CD4-positive, alpha-beta T cell treated with Interleukin-17A for 1 hour (primary cell): Measurements from ENCODE around the gene PAEP.

Experiments used
- DNase-seq: peaks from one replicate; pipeline ENCODE4 v3.0.0-alpha.2; 2020

The PAEP gene

GRCh38 chr9:135551456-135551855 lies 10.1 kb upstream of the PAEP start:
- DNase-seq = no peak

DNA sequence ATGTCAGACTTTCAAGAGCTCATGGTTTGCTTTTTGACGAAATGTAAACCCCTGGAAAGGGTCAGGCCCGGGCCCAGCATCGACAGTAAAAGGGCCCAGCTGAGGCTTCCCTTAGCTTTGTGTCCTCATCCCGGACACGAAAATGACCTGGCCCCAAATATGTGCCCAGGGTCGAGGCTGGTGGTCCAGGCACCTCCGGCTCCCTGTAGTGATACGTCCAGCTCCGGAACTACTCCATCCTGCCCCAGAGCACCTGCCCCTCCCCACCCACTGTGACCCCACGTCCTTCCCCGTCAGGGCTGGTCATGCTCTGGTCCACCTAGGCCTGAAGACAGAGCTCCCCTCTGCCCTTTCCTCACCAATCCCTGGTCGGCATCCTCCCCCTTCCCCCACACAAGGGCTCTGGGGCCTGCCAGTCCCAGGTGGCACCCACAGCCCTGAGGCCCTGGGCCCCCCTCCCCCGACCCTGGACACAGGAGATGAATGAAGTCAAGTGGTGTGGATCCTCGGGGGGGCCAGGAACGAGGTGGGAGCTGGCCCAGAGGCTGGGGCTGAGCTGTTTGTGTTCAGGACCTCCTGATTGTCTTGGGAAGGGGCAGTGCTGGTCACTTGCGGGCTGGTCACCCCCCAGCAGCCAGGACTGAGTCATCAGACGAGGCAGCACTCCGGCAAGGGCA lies 9.4 kb upstream of the PAEP start:
- DNase-seq = no peak

GRCh38 chr9:135552698-135553171 lies 8.8 kb upstream of the PAEP start:
- DNase-seq = no peak

DNA sequence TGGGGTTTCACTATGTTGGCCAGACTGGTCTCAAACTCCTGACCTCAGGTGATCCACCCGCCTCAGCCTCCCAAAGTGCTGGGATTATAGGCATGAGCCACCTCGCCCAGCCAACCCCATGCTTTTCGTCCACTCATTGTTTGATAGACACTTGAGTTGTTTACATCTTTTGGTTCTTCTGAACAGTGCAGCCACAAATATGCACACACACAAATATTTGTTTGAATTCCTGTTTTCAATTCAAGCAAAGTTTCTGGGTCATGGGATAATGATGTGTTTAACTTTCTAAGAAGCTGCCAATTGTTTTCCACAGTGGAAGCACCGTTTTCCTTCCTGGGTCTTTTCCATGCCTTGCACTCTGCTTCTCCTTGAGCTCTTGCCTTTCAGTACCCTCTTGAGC lies 6.8 kb upstream of the PAEP start:
- DNase-seq = no peak

DNA sequence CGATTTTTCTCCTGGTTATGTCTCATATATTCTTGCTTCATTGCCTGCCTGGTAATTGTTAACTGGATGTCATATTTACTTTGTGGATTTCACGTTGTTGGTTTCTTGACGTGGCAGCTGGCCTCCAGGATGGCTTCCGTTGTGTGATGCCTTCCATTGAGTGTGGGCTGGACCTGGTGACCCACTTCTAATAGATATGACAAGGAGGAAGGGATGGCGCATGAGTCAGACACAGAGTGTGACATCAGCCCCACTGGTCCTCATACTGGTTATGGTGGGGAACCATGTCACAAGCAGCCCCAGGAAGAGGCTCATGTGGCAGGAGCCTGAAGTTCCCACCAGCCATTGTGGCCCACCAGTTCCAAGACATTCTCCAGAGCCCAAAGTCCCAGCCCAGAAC lies 6.4 kb upstream of the PAEP start:
- DNase-seq = no peak

GRCh38 chr9:135555910-135556309 lies 5.6 kb upstream of the PAEP start:
- DNase-seq = no peak

DNA sequence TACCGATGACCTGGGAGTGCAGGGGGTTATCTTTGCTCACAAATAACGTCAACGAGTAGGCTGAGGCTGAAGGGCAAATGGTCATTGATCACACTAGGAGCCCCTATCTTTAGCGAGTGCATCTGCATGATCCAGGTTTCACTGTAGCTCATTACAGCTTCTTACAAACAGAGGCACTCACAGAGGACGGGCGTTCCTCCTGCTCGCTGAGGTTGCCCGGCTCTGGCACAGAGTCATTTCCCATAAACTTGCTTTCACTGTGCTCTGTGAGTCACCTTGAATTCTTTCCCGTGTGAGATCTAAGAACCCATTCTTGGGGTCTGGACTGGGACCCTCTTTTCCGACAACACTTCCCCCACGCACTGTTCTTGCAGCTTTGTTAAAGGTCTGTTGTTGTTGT lies 1.9 kb upstream of the PAEP start:
- no peak for DNase-seq

GRCh38 chr9:135562235-135562745 lies 734 bp downstream of the PAEP start:
- no peak for DNase-seq

DNA sequence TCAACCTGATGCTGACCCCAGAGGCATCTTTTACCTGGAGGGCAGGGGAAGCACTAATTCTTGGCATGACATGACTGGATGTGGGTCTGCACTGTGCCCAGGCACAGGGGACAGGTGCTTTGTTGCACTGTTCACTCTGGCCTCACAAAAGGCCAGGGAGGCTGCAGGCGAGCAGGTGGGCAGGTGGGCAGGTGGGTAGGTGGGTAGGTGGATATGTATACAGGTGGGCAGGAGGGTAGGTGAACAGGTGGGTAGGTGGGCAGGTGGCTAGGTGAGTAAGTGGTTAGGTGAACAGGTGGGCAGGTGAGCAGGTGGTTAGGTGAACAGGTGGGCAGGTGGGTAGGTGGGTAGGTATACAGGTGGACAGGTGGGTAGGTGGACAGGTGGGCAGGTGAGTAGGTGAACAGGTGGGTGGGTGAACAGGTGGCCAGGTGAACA lies 1.5 kb downstream of the PAEP start:
- DNase-seq = no peak

- DNase-seq = no peak
Measured at GRCh38 chr9:135563858-135564257, 2.3 kb downstream of the PAEP start.

GRCh38 chr9:135565141-135565628 lies 3.6 kb downstream of the PAEP start:
- no peak for DNase-seq

DNA sequence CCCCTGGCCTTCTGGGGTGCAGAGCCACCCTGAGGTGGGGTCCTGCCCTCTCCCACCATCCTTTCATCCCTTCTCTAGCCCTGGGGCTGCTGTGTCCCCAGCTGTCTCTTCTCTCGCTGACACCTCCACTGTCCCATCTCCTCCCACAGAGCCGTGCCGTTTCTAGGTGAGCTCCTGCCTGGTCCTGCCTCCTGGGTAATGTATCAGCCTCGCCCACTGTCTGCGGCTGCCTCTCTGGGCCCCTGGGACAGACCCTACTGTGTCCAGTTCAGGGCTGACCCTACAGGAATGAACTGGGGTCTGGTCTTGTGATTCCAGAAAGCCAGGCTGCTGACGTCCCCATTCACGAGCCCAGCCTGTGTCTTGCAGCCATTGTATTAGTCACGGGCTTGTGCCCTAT lies 4.1 kb downstream of the PAEP start:
- DNase-seq = no peak

GRCh38 chr9:135566552-135566951 lies 5.0 kb downstream of the PAEP start:
- DNase-seq = no peak

DNA sequence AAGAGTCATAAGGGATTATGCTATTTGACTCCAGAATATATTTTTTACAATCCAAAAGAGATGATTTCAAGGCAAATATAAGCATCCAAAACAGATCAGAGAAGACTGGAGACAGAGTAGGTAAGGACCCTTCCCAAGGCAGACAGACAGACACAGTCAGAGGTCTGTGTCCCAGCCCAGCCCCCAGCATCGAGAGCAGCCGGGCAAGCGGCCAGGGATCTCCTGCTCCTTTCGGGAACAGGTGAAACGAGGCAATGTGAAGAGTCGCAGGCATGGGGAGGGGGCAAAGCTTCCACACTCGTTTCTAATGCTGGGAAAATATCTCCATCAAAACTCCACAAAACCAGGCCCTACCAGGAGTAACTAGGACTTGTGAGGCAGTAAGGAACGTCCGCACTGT lies 5.8 kb downstream of the PAEP start:
- DNase-seq = no peak

- no peak for DNase-seq
Measured at GRCh38 chr9:135568026-135568425, 6.5 kb downstream of the PAEP start.

GRCh38 chr9:135570456-135570855 lies 8.9 kb downstream of the PAEP start:
- DNase-seq = no peak

DNA sequence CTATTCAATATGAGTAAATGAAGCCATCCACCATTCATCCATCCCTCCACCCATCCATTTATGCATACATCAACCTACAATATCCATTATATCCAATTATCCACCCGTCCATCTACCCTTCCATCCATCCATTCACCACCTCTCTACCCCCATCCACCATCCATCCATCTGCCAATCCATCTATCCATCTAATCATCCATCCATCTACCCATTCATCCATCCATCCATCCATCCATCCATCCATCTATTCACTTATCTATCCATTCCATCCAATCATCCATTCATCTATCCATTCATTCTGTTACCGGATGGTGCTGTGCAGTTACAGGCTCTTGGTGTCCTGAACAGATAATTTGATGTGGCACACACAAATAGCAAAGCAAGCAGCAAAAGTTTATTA lies 10.7 kb downstream of the PAEP start:
- no peak for DNase-seq

GRCh38 chr9:135573124-135573523 lies 11.6 kb downstream of the PAEP start:
- DNase-seq = no peak

GRCh38 chr9:135574331-135574730 lies 12.8 kb downstream of the PAEP start:
- DNase-seq = no peak

DNA sequence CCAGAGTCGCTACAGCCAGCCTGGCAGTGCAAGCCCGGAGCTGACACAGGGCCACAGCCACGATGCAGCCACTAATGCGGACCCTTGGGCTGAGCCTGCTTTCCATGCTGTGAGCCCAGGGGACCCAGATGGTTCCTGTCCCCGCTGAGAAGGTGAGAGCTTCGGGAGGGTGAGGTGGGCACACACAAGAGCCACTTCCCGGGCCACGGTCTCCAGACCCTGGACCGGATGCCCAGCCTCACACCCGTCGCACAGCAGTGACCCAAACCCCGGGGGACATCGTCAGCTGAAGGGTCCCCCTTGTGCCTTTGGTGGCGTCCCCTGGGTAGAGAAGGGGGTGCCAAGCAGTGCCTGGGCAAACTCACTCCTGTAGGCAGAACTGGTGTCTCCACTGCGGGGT lies 13.4 kb downstream of the PAEP start:
- no peak for DNase-seq

DNA sequence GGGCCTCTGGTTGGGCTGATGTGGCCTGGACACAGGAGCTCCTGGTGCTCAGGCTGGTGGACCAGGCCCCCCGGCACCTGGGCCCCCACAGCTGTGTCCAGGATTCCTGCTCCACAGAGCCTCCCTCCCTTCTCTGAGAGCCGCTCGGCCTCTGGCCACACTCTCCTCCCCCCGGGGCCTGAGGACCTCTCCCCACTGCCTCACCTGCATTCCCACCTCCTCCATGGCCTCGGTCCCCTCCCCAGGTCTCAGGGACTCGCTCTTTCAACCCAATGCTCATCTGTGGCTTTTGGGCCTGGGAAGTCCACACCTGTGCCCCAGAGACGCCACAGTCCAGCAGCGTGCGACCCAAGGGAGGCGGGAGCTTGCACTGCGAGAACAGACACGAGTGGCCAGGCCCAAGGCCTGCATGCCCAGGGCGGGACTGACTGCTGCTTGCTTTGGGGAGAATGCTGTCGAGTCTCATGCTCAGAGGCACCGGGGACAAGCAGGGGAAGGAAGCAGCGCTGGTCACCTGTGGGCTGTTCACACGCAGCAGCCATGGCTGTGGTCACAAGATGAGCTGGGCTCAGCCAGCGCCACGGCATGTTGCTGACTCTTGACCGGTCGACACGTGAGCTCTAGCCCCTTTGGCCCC lies 14.6 kb downstream of the PAEP start:
- DNase-seq = no peak

- DNase-seq = no peak
Measured at GRCh38 chr9:135577256-135577655, 15.7 kb downstream of the PAEP start.

- no peak for DNase-seq
Measured at GRCh38 chr9:135579356-135579755, 17.8 kb downstream of the PAEP start.

DNA sequence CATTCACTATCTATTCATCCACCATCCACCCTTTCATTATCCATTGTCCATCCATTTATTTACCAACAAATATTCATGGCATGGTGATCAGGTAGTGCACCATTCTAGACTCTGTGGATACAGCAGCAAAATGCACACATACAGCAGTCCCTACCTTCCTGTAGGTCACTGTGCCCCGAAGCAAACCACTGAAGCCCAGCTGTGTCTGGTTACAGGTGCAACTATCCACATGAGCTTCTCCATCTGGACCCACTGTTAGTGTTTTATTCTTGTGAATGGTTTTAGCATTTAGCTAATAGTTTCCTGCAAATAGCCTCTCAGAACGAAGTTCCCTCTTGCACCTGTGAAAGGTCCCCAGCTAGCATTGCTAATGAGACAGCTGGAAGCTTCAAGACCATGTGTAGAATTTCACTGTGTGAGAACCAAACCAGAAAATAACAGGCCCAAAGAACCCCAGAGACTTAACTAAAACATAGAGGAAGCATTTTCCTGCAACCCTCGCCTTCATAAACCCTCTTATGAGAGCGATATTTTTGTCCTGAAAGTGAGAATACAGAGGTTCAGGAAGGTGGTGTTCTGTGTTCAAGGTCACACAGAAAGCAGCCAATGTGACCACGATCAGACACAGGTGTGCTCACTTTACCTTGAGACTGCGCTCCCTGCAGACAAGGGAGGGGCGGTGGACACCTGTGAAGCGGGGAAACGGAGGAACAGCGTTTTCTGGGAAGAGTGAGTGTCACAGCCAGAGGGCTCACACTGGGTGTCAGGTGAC lies 18.5 kb downstream of the PAEP start:
- DNase-seq = no peak
